Measurements from ENCODE around the gene FN3K. TPM values are rescaled to one million over a fixed set of nuclear protein-coding genes. Genes with fewer than 3 reads are reported as not detected.

Gene FN3K
- total RNA-seq, 2 donors from 2014 or later, result 5.1 to 28.3 TPM

DNA sequence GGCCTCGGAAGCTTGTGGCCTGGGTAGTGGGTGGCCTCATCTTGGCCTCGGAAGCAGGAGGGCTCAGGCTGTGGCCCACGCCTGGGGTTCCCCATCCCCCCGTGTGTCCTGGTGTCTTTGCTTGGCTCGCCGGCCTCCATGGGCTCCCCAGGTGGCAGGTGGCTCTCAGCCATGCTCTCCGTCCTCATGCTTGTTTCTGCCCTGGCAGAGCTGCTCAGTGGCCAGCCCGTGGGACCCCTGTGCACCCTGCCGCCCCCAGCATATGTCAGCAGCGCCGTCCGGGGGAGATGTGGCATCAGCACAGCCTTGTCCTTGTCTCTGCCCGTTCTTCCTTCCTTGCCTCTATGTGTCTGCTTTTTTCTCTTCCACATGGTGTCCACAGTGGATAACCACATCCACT lies 55.0 kb downstream of the FN3K start:
- H3K36me3 ChIP-seq, result no peaks in the 10 kb centered on the region
- no peak for DNase-seq (ENCODE audit: low spot score)
- H3K4me1 ChIP-seq, result peaks cover 0 to 35% of the 10 kb centered on the region in 2 donors
- no peak for TF ChIP-seq CTCF (IDR thresholded peaks at IDR 0.05)
- H3K27ac ChIP-seq, result peak overlapping the region in 1 of 2 donors; percentile 27
- H3K4me3 ChIP-seq, result no peak overlapping the region
- H3K9me3 ChIP-seq, result no peaks in the 10 kb centered on the region
- no peaks in the 10 kb centered on the region for H3K27me3 ChIP-seq

GRCh38 chr17:82791532-82791931 lies 56.1 kb downstream of the FN3K start:
- no peak for TF ChIP-seq CTCF (IDR thresholded peaks at IDR 0.05)
- Histone ChIP-seq H3K4me1 (peaks cover 0 to 41% of the 10 kb centered on the region in 2 donors), H3K4me3 (no peak overlapping the region), H3K36me3 (no peaks in the 10 kb centered on the region), H3K9me3 (no peaks in the 10 kb centered on the region), H3K27ac (no peak overlapping the region), H3K27me3 (no peaks in the 10 kb centered on the region)
- DNase-seq (ENCODE audit: low spot score), result no peak

GRCh38 chr17:82793974-82794630 lies 58.7 kb downstream of the FN3K start:
- no peak for TF ChIP-seq CTCF (IDR thresholded peaks at IDR 0.05)
- DNase-seq (ENCODE audit: low spot score), result no peak
- no peak overlapping the region for H3K27ac ChIP-seq
- no peaks in the 10 kb centered on the region for H3K27me3 ChIP-seq
- no peaks in the 10 kb centered on the region for H3K36me3 ChIP-seq
- no peak overlapping the region for H3K4me3 ChIP-seq
- peaks cover 0 to 41% of the 10 kb centered on the region in 2 donors for H3K4me1 ChIP-seq
- H3K9me3 ChIP-seq, result no peaks in the 10 kb centered on the region

GRCh38 chr17:82794781-82795482 lies 59.5 kb downstream of the FN3K start:
- no peaks in the 10 kb centered on the region for H3K9me3 ChIP-seq
- DNase-seq (ENCODE audit: low spot score), result no peak
- no peaks in the 10 kb centered on the region for H3K27me3 ChIP-seq
- no peak overlapping the region for H3K4me3 ChIP-seq
- no peaks in the 10 kb centered on the region for H3K36me3 ChIP-seq
- peak overlapping the region in 1 of 2 donors; percentile 2 for H3K27ac ChIP-seq
- peaks cover 0 to 35% of the 10 kb centered on the region in 2 donors for H3K4me1 ChIP-seq
- no peak for TF ChIP-seq CTCF (IDR thresholded peaks at IDR 0.05)

- H3K36me3 ChIP-seq, result no peaks in the 10 kb centered on the region
- H3K4me3 ChIP-seq, result no peak overlapping the region
- no peak for TF ChIP-seq CTCF (IDR thresholded peaks at IDR 0.05)
- no peak overlapping the region for H3K27ac ChIP-seq
- DNase-seq (ENCODE audit: low spot score), result no peak
- H3K27me3 ChIP-seq, result no peaks in the 10 kb centered on the region
- no peaks in the 10 kb centered on the region for H3K9me3 ChIP-seq
- H3K4me1 ChIP-seq, result peaks cover 0 to 30% of the 10 kb centered on the region in 2 donors
Observed at GRCh38 chr17:82795615-82796014, 60.2 kb downstream of the FN3K start.
